Ishikawa (cell line): ENCODE data around the gene ACAD8.

Source experiments
- CEBPB ChIP-seq: IDR thresholded peaks from 2 replicates; pipeline ENCODE4 v1.6.1; 2012
- CREB1 ChIP-seq: IDR thresholded peaks from 2 replicates; pipeline ENCODE4 v1.6.1; 2012; ENCODE audit warnings: low read depth
- EP300 ChIP-seq: IDR thresholded peaks from 2 replicates; pipeline ENCODE4 v1.6.1; 2012; ENCODE audit warnings: borderline replicate concordance
- FOXM1 ChIP-seq: IDR thresholded peaks from 2 replicates; pipeline ENCODE4 v1.6.1; 2012; ENCODE audit warnings: low read depth, borderline replicate concordance
- RAD21 ChIP-seq: IDR thresholded peaks from 2 replicates; pipeline ENCODE4 v1.6.1; 2012; ENCODE audit warnings: low read depth
- TAF1 ChIP-seq: IDR thresholded peaks from 2 replicates; pipeline ENCODE4 v1.6.1; 2012; ENCODE audit warnings: low read depth, mild to moderate bottlenecking
- TEAD4 ChIP-seq: IDR thresholded peaks from 2 replicates; pipeline ENCODE4 v1.6.1; 2012
- TF ChIP-seq, protein P1 (sequence below): IDR thresholded peaks from 2 replicates; pipeline ENCODE4 v1.6.1; 2012; ENCODE audit warnings: low read depth, mild to moderate bottlenecking
- TF ChIP-seq, protein P2 (sequence below): IDR thresholded peaks from 2 replicates; pipeline ENCODE4 v1.6.1; 2012
- TF ChIP-seq, protein P3 (sequence below): IDR thresholded peaks from 2 replicates; pipeline ENCODE4 v1.6.1; 2012

DNA sequence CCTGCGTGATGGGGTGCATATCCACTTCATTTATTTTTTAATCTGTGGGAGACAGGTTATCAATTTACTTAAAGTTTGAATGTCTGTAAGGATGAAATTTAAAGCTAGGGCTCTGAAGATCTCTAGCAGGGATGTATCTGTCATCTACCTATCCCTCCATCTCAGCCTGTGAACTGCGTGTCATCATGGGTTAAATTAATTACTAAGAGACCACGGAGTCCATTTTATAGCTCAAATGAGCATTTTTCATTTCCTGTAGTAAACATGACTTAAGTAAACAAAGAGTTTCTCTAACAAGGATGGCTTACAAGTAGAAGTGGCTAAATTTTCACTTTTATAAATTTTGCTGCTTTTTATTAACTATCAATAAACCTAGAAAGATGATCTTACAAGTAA lies 19.9 kb downstream of the ACAD8 start:
- TF ChIP-seq CEBPB (no peak), RAD21 (no peak), CREB1 (no peak), EP300 (no peak), FOXM1 (no peak), TAF1 (no peak), TEAD4 (no peak)
- TF ChIP-seq, protein P1, sequence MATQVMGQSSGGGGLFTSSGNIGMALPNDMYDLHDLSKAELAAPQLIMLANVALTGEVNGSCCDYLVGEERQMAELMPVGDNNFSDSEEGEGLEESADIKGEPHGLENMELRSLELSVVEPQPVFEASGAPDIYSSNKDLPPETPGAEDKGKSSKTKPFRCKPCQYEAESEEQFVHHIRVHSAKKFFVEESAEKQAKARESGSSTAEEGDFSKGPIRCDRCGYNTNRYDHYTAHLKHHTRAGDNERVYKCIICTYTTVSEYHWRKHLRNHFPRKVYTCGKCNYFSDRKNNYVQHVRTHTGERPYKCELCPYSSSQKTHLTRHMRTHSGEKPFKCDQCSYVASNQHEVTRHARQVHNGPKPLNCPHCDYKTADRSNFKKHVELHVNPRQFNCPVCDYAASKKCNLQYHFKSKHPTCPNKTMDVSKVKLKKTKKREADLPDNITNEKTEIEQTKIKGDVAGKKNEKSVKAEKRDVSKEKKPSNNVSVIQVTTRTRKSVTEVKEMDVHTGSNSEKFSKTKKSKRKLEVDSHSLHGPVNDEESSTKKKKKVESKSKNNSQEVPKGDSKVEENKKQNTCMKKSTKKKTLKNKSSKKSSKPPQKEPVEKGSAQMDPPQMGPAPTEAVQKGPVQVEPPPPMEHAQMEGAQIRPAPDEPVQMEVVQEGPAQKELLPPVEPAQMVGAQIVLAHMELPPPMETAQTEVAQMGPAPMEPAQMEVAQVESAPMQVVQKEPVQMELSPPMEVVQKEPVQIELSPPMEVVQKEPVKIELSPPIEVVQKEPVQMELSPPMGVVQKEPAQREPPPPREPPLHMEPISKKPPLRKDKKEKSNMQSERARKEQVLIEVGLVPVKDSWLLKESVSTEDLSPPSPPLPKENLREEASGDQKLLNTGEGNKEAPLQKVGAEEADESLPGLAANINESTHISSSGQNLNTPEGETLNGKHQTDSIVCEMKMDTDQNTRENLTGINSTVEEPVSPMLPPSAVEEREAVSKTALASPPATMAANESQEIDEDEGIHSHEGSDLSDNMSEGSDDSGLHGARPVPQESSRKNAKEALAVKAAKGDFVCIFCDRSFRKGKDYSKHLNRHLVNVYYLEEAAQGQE: no peak
- TF ChIP-seq, protein P2, sequence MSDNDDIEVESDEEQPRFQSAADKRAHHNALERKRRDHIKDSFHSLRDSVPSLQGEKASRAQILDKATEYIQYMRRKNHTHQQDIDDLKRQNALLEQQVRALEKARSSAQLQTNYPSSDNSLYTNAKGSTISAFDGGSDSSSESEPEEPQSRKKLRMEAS: no peak
- TF ChIP-seq, protein P3, sequence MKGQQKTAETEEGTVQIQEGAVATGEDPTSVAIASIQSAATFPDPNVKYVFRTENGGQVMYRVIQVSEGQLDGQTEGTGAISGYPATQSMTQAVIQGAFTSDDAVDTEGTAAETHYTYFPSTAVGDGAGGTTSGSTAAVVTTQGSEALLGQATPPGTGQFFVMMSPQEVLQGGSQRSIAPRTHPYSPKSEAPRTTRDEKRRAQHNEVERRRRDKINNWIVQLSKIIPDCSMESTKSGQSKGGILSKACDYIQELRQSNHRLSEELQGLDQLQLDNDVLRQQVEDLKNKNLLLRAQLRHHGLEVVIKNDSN: no peak
